Stimulated activated CD4-positive, alpha-beta T cell treated with anti-CD3 and anti-CD28 coated beads, Interleukin-12 subunit alpha, Interleukin-12 subunit beta, amount 100 ng/mL, for 24 hours (primary cell): ENCODE data around the gene GABPB1.

Experiments used
- DNase-seq, 2 experiments: peaks; one replicate each; pipeline ENCODE4 v3.0.0-alpha.2; 2020; ENCODE audit warnings: low read depth in 2 of 2

GABPB1 gene

GRCh38 chr15:50241684-50242450 is 113.1 kb downstream of the GABPB1 start:
- DNase-seq: no peak

- no peak for DNase-seq
Observed at GRCh38 chr15:50238255-50238654, 116.7 kb downstream of the GABPB1 start.

- no peak for DNase-seq
Observed at GRCh38 chr15:50236433-50236832, 118.6 kb downstream of the GABPB1 start.

- DNase-seq: no peak
Observed at GRCh38 chr15:50235794-50236193, 119.2 kb downstream of the GABPB1 start.

GRCh38 chr15:50234764-50235163 is 120.2 kb downstream of the GABPB1 start:
- no peak for DNase-seq

- no peak for DNase-seq
Observed at GRCh38 chr15:50233192-50233736, 121.7 kb downstream of the GABPB1 start.

GRCh38 chr15:50232791-50233190 is 122.2 kb downstream of the GABPB1 start:
- DNase-seq: no peak

- DNase-seq: no peak
Observed at GRCh38 chr15:50231761-50232160, 123.2 kb downstream of the GABPB1 start.

- no peak for DNase-seq
Observed at GRCh38 chr15:50229336-50229735, 125.7 kb downstream of the GABPB1 start.

- DNase-seq: no peak
Observed at GRCh38 chr15:50228866-50229265, 126.1 kb downstream of the GABPB1 start.

- no peak for DNase-seq
Observed at GRCh38 chr15:50227076-50227475, 127.9 kb downstream of the GABPB1 start.

- no peak for DNase-seq
Observed at GRCh38 chr15:50225938-50226337, 129.1 kb downstream of the GABPB1 start.
